ENCODE data around the gene SCAMP3.

SCAMP3 gene

GRCh38 chr1:155286544-155286943 lies 24.4 kb upstream of the SCAMP3 start:
- no peak overlapping the region for H3K4me3 ChIP-seq (ENCODE audit: low read depth, low read length)
- DNase-seq (ENCODE audit: low read depth, low spot score), result no peak
- ChIA-PET POLR2A (no interaction called here), CTCF (interaction anchor here (1.5 to 1.6 kb wide), 2 partner anchors 10 to 21 kb away, joined by 3 to 4 read pairs; partner anchors contain the start of gene HCN3)
- TF ChIP-seq CTCF (IDR thresholded peaks at IDR 0.05; ENCODE audit: insufficient read depth, low read length, missing control alignments), result no peak

DNA sequence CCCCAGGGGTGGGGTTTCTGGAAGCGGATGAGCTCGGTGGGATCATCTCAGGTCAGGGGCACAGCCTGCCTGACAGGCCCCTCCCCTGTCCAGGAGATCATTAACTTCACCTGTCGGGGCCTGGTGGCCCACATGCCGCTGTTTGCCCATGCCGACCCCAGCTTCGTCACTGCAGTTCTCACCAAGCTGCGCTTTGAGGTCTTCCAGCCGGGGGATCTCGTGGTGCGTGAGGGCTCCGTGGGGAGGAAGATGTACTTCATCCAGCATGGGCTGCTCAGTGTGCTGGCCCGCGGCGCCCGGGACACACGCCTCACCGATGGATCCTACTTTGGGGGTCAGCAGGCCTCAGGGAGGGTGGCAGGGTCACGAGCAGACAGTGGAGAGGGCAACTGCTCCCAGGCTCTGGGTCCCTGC lies 23.5 kb upstream of the SCAMP3 start:
- DNase-seq (ENCODE audit: low read depth, low spot score), result no peak
- H3K4me3 ChIP-seq (ENCODE audit: low read depth, low read length), result no peak overlapping the region
- TF ChIP-seq CTCF (IDR thresholded peaks at IDR 0.05; ENCODE audit: insufficient read depth, low read length, missing control alignments), result no peak
- CTCF ChIA-PET, result interaction anchor here (0.9 to 1.6 kb wide), 3 partner anchors 9 to 35 kb away, joined by 3 to 4 read pairs (median 4); partner anchors contain the start of gene HCN3
- POLR2A ChIA-PET, result no interaction called here

DNA sequence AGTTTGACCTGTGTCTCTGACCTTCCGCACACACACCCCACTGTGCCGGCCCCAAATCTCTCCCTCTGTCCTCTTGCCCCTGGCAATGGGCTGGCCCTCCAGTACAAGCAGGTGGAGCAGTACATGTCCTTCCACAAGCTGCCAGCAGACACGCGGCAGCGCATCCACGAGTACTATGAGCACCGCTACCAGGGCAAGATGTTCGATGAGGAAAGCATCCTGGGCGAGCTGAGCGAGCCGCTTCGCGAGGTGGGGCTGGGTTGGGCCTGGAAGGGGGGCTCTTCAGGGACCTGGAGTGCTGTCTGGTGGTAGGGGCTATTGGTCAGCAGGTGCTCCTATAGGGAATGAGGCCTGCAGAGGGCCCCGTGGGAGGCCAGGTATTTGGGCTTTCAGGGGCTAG lies 22.9 kb upstream of the SCAMP3 start:
- ChIA-PET POLR2A (no interaction called here), CTCF (interaction anchor here (0.9 to 1.6 kb wide), 2 partner anchors 8 to 34 kb away, joined by 4 read pairs; partner anchors contain the start of gene HCN3)
- H3K4me3 ChIP-seq (ENCODE audit: low read depth, low read length), result no peak overlapping the region
- TF ChIP-seq CTCF (IDR thresholded peaks at IDR 0.05; ENCODE audit: insufficient read depth, low read length, missing control alignments), result no peak
- no peak for DNase-seq (ENCODE audit: low read depth, low spot score)

- DNase-seq (ENCODE audit: low read depth, low spot score), result no peak
- CTCF ChIA-PET, result interaction anchor here (0.8 kb wide), 1 partner anchor 289 kb away, joined by 3 read pairs; no protein-coding TSS in a partner anchor
- no peak overlapping the region for H3K4me3 ChIP-seq (ENCODE audit: low read depth, low read length)
- no peak for TF ChIP-seq CTCF (IDR thresholded peaks at IDR 0.05; ENCODE audit: insufficient read depth, low read length, missing control alignments)
- POLR2A ChIA-PET, result no interaction called here
These were observed 22.3 kb upstream of the SCAMP3 start for GRCh38 chr1:155284476-155284875.

DNA sequence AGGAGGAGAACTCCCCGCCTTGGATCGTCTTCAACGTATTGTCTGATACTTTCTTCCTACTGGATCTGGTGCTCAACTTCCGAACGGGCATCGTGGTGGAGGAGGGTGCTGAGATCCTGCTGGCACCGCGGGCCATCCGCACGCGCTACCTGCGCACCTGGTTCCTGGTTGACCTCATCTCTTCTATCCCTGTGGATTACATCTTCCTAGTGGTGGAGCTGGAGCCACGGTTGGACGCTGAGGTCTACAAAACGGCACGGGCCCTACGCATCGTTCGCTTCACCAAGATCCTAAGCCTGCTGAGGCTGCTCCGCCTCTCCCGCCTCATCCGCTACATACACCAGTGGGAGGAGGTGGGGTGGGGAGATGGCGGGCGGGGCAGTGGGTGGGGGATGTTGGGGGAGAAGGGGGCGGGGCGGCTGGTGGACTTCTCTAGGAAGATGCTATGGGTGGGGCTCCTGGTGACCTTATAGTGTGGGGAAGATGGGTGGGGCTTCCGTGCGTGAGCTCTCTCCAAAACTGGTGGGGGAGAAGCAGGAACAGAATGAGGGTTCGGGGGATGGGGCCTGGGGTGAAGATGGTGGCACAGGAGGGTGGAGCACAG lies 20.4 kb upstream of the SCAMP3 start:
- no peak for DNase-seq (ENCODE audit: low read depth, low spot score)
- ChIA-PET CTCF (interaction anchor here (1.3 kb wide), 1 partner anchor 32 kb away, joined by 5 read pairs; no protein-coding TSS in a partner anchor), POLR2A (no interaction called here)
- TF ChIP-seq CTCF (IDR thresholded peaks at IDR 0.05; ENCODE audit: insufficient read depth, low read length, missing control alignments), result no peak
- no peak overlapping the region for H3K4me3 ChIP-seq (ENCODE audit: low read depth, low read length)

GRCh38 chr1:155279268-155279667 lies 17.1 kb upstream of the SCAMP3 start:
- no peak overlapping the region for H3K4me3 ChIP-seq (ENCODE audit: low read depth, low read length)
- TF ChIP-seq CTCF (IDR thresholded peaks at IDR 0.05; ENCODE audit: insufficient read depth, low read length, missing control alignments), result no peak
- POLR2A ChIA-PET, result no interaction called here
- CTCF ChIA-PET, result interaction anchor here (0.9 to 4.5 kb wide), 9 partner anchors 11 to 369 kb away, joined by 3 to 30 read pairs (median 5); partner anchors contain the start of genes FDPS and THBS3
- DNase-seq (ENCODE audit: low read depth, low spot score), result no peak
